Mononuclear cell (primary cell): Measurements from ENCODE around the gene CSPG4. TPM values are rescaled to one million over a fixed set of nuclear protein-coding genes. Genes with fewer than 3 reads are reported as not detected.
"Not testable (repeated sequence)": the region's sequence is repeated elsewhere in the genome, so short reads cannot be mapped to it uniquely, and the experiment has no call there.

Experiments
- H3K27me3 ChIP-seq: 2 replicates; pipeline ENCODE4 v1.6.0; 2011; ENCODE audit warnings: low read length, control low read depth; ENCODE audit not compliant: insufficient read depth
- H3K4me1 ChIP-seq: 2 replicates; pipeline ENCODE4 v1.5.1; 2011; ENCODE audit warnings: mild to moderate bottlenecking, low read length, control low read depth; ENCODE audit not compliant: insufficient read depth
- H3K4me3 ChIP-seq: 2 replicates; pipeline ENCODE4 v1.5.1; 2011; ENCODE audit warnings: mild to moderate bottlenecking, low read length, moderate library complexity
- H3K9me3 ChIP-seq: 2 replicates; pipeline ENCODE4 v1.5.1; 2011; ENCODE audit warnings: low read depth, mild to moderate bottlenecking, control low read depth, low read length
- total RNA-seq: library from RNA; depleted of rRNA; stranded (reverse); fragments of >200 nt; gene quantifications from one replicate; pipeline ENCODE4 v1.2.3, GENCODE V29; 2012

Gene CSPG4, protein sequence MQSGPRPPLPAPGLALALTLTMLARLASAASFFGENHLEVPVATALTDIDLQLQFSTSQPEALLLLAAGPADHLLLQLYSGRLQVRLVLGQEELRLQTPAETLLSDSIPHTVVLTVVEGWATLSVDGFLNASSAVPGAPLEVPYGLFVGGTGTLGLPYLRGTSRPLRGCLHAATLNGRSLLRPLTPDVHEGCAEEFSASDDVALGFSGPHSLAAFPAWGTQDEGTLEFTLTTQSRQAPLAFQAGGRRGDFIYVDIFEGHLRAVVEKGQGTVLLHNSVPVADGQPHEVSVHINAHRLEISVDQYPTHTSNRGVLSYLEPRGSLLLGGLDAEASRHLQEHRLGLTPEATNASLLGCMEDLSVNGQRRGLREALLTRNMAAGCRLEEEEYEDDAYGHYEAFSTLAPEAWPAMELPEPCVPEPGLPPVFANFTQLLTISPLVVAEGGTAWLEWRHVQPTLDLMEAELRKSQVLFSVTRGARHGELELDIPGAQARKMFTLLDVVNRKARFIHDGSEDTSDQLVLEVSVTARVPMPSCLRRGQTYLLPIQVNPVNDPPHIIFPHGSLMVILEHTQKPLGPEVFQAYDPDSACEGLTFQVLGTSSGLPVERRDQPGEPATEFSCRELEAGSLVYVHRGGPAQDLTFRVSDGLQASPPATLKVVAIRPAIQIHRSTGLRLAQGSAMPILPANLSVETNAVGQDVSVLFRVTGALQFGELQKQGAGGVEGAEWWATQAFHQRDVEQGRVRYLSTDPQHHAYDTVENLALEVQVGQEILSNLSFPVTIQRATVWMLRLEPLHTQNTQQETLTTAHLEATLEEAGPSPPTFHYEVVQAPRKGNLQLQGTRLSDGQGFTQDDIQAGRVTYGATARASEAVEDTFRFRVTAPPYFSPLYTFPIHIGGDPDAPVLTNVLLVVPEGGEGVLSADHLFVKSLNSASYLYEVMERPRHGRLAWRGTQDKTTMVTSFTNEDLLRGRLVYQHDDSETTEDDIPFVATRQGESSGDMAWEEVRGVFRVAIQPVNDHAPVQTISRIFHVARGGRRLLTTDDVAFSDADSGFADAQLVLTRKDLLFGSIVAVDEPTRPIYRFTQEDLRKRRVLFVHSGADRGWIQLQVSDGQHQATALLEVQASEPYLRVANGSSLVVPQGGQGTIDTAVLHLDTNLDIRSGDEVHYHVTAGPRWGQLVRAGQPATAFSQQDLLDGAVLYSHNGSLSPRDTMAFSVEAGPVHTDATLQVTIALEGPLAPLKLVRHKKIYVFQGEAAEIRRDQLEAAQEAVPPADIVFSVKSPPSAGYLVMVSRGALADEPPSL (N-terminal part only)
- total RNA-seq: under 0.01 TPM

DNA sequence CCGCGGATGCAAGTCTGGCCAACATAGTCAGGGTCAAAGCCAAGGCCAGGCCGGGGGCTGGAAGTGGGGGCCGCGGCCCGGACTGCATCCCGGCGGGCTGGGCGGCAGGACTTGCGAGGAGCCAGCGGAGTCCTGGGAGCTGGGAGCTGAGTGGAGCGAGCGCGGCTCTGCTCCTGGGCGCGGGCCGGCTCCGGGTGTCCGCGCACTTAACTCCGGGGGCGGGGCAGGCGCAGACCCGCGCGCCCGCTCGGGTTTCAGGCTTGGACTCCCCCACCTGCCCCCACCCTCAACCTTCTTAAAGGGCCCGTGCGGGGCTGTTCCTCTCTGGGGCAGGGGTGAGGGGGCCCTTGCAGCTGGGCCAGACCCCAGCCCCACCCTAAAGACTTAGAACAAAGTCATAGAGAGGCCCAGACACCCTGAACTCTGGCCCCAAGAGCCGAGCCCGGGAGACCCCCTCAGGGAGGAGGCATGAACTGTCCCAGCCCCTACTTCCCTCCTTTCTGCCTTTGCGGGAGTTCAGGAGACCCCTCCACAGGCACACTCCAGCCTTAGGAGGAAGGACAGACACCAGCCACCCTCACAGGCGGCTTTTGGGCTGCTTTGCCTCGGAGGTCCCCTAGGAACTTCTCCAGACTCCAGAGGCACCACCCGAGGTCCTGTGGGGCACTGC is at the start of gene CSPG4:
CSPG4 (minus strand) TSS at position 181 of the 670 bp plus-strand sequence; CDS start at position 88, 93 bp downstream.
- Histone ChIP-seq H3K4me1 (no peaks in the 10 kb centered on the region), H3K9me3 (no peaks in the 10 kb centered on the region), H3K4me3 (no peak within 1 kb of the TSS), H3K27me3 (peaks cover 8% of the 10 kb centered on the region)

DNA sequence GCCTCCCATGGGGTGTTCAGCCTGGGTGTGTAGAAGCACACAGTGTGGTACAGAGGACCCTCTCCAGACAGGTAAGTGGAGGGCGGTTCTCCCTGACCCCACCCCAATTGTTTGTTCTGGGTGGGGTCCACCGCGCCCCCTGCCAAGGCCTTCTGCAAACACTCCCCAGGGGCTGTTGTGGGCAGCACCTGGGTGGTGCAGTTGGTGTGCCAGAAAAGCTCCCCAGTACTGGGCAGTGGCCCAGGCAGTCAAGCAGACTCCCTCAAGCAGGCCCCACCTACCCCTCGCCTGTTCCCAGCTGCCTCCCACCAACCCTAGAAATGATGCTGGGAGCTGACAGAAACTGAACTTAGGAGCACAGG is 49.7 kb upstream of the CSPG4 start:
- H3K27me3 ChIP-seq, H3K4me3 ChIP-seq, H3K9me3 ChIP-seq, H3K4me1 ChIP-seq: not testable (repeated sequence)

GRCh38 chr15:75761446-75762356 is 49.1 kb upstream of the CSPG4 start:
- Histone ChIP-seq H3K4me1 (peaks cover 10% of the 10 kb centered on the region), H3K4me3 (no peak overlapping the region), H3K9me3 (no peaks in the 10 kb centered on the region), H3K27me3 (no peaks in the 10 kb centered on the region)

GRCh38 chr15:75760704-75761435 is 48.2 kb upstream of the CSPG4 start:
- Histone ChIP-seq H3K4me1 (peaks cover 10% of the 10 kb centered on the region), H3K9me3 (no peaks in the 10 kb centered on the region), H3K27me3 (no peaks in the 10 kb centered on the region), H3K4me3 (no peak overlapping the region)

DNA sequence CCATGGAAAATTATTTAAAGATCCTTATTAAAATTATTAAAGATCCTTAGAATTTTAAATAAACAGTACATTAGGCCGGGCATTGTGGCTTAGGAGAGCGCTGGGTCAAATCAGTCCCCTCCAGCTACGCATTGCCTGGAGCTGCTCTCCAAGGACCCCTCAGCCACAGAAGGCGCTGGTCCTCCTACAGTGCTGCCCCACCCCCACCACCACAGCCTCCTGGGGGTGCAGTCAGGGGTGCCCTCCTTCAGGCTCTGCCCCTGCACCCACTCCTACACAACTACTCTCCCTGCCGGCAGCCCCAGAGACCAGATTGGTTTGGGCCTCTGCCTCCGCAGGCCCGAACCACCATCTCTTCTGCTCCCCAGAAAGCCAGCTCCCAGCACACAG is 47.5 kb upstream of the CSPG4 start:
- not testable (repeated sequence) for H3K4me3 ChIP-seq, H3K4me1 ChIP-seq, H3K27me3 ChIP-seq, H3K9me3 ChIP-seq

DNA sequence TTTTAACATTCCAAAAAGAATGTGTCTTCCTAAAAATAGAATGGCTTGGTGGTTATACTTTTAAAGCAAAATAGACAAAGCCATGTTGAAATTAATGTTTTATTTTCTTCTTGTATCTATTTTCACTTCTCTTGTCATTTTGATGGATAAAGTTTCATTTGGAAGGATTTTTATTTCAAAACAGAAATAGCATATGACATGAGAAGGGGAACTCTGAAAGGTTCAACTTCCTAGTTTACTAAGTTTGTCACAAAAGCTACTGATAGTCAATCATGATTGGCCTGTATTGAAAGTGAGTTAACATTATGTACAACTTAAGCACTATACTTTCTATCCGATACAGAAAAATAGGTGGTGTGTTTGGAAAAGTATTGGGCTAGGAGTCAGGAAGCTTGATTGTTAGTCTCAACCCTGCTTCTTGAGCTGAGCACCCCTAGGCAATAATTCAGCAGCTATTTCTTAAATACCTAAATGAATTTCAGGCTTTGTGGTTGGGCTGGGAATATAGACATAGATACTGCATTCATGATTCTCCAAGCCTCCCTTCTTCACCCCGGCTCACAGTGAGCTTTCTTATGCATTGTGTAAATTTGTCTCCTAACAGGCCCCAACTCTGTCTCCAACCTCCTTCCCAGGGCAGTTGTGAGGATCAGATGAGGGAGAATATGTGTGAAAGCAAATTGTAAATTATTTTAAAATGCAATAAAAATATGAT is 46.9 kb upstream of the CSPG4 start:
- H3K4me1 ChIP-seq: peaks cover 10% of the 10 kb centered on the region
- no peaks in the 10 kb centered on the region for H3K9me3 ChIP-seq
- no peak overlapping the region for H3K4me3 ChIP-seq
- H3K27me3 ChIP-seq: no peaks in the 10 kb centered on the region

DNA sequence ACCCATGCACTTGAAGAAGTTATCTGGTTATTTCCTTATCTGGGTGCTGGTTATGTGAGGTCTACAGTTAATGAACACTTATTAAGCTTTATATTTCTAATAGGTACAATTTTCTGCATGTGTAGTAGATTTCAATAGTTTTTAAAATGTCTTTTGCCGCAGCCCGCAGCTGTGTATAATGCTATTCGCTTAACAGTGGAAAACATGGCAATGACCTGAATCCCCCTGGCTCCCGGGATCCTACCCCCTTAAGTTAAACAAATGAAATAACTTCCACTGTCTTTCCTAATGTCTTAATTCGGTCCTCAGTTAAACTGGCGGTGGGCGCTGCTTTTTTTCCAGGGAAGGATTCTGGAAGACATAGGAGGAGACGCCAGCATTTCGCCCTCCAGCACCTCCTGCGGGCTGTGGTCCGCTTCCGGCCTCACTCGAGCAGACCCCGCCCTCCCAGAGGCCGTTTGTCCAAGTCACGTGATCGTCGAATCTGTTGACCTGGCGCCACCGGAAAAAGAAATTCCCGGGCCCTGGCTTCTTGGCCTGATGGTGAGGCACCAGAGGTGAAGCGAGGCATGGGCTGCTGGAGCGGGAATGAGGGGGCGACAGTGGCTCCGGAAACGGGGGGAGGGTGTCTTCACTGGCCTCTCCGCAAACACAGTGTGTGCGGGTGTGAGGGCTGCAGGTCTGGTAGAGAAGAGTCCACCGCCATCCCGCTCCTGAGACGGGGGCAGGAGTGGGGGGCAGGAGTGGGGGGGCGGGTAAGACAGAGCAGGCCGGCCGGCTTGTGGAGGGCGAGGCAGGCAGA is 45.6 kb upstream of the CSPG4 start:
- Histone ChIP-seq H3K9me3 (no peaks in the 10 kb centered on the region), H3K4me1 (peaks cover 10% of the 10 kb centered on the region), H3K27me3 (no peaks in the 10 kb centered on the region), H3K4me3 (peak overlapping the region; percentile 68)

DNA sequence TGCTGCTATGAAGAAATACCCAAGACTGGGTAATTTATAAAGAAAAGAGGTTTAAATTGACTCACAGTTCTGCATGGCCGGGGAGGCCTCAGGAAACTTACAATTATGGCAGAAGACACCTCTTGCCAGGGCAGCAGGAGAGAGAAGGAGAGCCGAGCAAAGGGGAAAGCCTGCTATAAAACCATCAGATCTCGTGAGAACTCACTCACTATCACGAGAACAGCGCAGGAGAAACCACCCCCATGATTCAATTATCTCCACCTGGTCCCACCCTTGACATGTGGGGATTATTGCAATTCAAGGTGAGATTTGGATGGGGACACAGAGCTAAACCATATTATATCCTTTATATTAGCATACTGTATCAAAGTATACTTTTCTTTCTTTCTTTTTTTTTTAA is 42.2 kb upstream of the CSPG4 start:
- H3K9me3 ChIP-seq, H3K27me3 ChIP-seq, H3K4me1 ChIP-seq, H3K4me3 ChIP-seq: not testable (repeated sequence)

GRCh38 chr15:75753145-75753544 is 40.5 kb upstream of the CSPG4 start:
- Histone ChIP-seq H3K4me3 (no peak overlapping the region), H3K9me3 (no peaks in the 10 kb centered on the region), H3K27me3 (no peaks in the 10 kb centered on the region), H3K4me1 (peaks cover 4% of the 10 kb centered on the region)

DNA sequence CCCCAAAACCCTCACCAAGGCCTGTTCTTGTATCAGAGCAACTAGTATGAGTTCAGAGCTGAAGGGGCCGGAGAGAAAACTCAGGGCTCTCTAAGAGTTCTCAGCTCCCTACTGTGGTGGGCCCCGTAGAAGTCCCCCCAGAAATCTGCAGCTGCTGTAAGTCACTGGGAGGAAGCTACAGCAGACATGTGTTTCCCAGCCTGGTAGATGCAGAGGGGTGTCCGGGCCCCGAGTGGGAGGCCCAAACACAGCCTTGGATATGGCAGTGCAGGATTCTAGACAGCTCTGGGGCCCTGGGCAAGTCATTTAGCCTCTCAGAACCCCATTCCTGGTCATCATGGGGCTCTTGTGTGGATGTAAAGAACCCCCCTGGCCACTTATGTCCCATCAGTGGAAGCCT is 39.2 kb upstream of the CSPG4 start:
- no peaks in the 10 kb centered on the region for H3K9me3 ChIP-seq

GRCh38 chr15:75751116-75751875 is 38.6 kb upstream of the CSPG4 start:
- no peaks in the 10 kb centered on the region for H3K9me3 ChIP-seq

More for the DNA sequence above, 39.2 kb upstream of the CSPG4 start:
- Histone ChIP-seq H3K4me1 (peaks cover 4% of the 10 kb centered on the region), H3K4me3 (no peak overlapping the region), H3K27me3 (no peaks in the 10 kb centered on the region)

More at GRCh38 chr15:75751116-75751875, 38.6 kb upstream of the CSPG4 start:
- Histone ChIP-seq H3K4me1 (peaks cover 4% of the 10 kb centered on the region), H3K4me3 (no peak overlapping the region), H3K27me3 (no peaks in the 10 kb centered on the region)
